Anterior cingulate cortex (tissue), 58 donors: ENCODE data around the gene PPP2R1A.

Experiments used
- DNase-seq, 58 donors: peaks; one replicate each; lab custom pipeline; 2025; lab: John Stamatoyannopoulos, UW

The PPP2R1A gene

GRCh38 chr19:52189735-52190486 lies at the start of gene PPP2R1A:
Gene PPP2R1A, plus strand, starts transcription at chr19:52190052. Its CDS starts 45 bp downstream, at chr19:52190097.
- DNase-seq = peak; percentile 96 to 100 (median 100)

- no peak for DNase-seq
These were observed 48.6 kb upstream of the PPP2R1A start for GRCh38 chr19:52141203-52141602.

- DNase-seq = no peak
These were observed 47.8 kb upstream of the PPP2R1A start for GRCh38 chr19:52142001-52142595.

GRCh38 chr19:52148256-52148655 lies 41.6 kb upstream of the PPP2R1A start:
- DNase-seq = no peak

GRCh38 chr19:52155596-52156359 lies 34.1 kb upstream of the PPP2R1A start:
- DNase-seq = no peak

- DNase-seq = no peak
These were observed 19.5 kb upstream of the PPP2R1A start for GRCh38 chr19:52170304-52170703.

- DNase-seq = peak in 21 of 58 donors; percentile 3 to 43 (median 19)
These were observed 19.0 kb upstream of the PPP2R1A start for GRCh38 chr19:52170863-52171320.

- DNase-seq = peak in 57 of 58 donors; percentile 1 to 86 (median 64)
These were observed 18.3 kb upstream of the PPP2R1A start, which contains the start of gene ZNF836 for GRCh38 chr19:52171321-52172169. Gene ZNF836, minus strand, starts transcription at chr19:52171621. Its CDS starts 3,549 bp downstream, at chr19:52168072.

GRCh38 chr19:52172347-52172746 lies 17.5 kb upstream of the PPP2R1A start:
- DNase-seq = no peak

GRCh38 chr19:52176574-52176973 lies 13.3 kb upstream of the PPP2R1A start:
- DNase-seq = no peak

- no peak for DNase-seq
These were observed 2.4 kb upstream of the PPP2R1A start for GRCh38 chr19:52187407-52187806.

- DNase-seq = peak in 39 of 58 donors; percentile 5 to 79 (median 63)
These were observed 774 bp upstream of the PPP2R1A start for GRCh38 chr19:52188822-52189734.

GRCh38 chr19:52190487-52191293 lies 838 bp downstream of the PPP2R1A start:
- peak in 20 of 58 donors; percentile 1 to 63 (median 38) for DNase-seq

GRCh38 chr19:52191389-52191788 lies 1.5 kb downstream of the PPP2R1A start:
- no peak for DNase-seq

- DNase-seq = no peak
These were observed 2.1 kb downstream of the PPP2R1A start for GRCh38 chr19:52191951-52192350.

GRCh38 chr19:52196256-52196967 lies 6.6 kb downstream of the PPP2R1A start:
- DNase-seq = no peak

GRCh38 chr19:52197964-52198363 lies 8.1 kb downstream of the PPP2R1A start:
- DNase-seq = no peak
